MG63 (cell line): ENCODE results near the gene FAM81A. TPM values are rescaled to one million over a fixed set of nuclear protein-coding genes. Genes with fewer than 3 reads are reported as not detected.
"Not testable (repeated sequence)": the region's sequence is repeated elsewhere in the genome, so short reads cannot be mapped to it uniquely, and the experiment has no call there.

Source experiments
- DNase-seq: peaks from one replicate; pipeline ENCODE4 v3.0.0-alpha.2; 2020
- H3K27me3 ChIP-seq: fragments of 250-450 bp; sonication (Bioruptor Pico); 2 replicates; pipeline ENCODE4 v1.5.1; 2020; ENCODE audit warnings: mild to moderate bottlenecking, moderate library complexity
- H3K36me3 ChIP-seq: fragments of 250-450 bp; sonication (Bioruptor Pico); 2 replicates; pipeline ENCODE4 v1.5.1; 2020; ENCODE audit warnings: mild to moderate bottlenecking, moderate library complexity
- H3K4me3 ChIP-seq: fragments of 250-450 bp; sonication (Bioruptor Pico); 2 replicates; pipeline ENCODE4 v1.5.1; 2020; ENCODE audit warnings: mild to moderate bottlenecking, moderate library complexity
- H3K9me3 ChIP-seq: fragments of 250-450 bp; sonication (Bioruptor Pico); 2 replicates; pipeline ENCODE4 v1.5.1; 2020; ENCODE audit warnings: mild to moderate bottlenecking, moderate library complexity
- total RNA-seq: library from RNA; depleted of rRNA; stranded (reverse); fragments of >200 nt; shearing (Covaris generic); gene quantifications from 2 replicates; pipeline ENCODE4 v1.2.3, GENCODE V29; 2014; ENCODE audit warnings: low replicate concordance

The FAM81A gene
- total RNA-seq, 1 experiment from 2014 or later, result not detected

GRCh38 chr15:59516655-59517461 is 78.9 kb downstream of the FAM81A start:
- DNase-seq, result no peak
- H3K9me3 ChIP-seq, result no peaks in the 10 kb centered on the region
- H3K36me3 ChIP-seq, result no peaks in the 10 kb centered on the region
- no peak overlapping the region for H3K4me3 ChIP-seq
- no peaks in the 10 kb centered on the region; the same call in 1 of the 2 replicates for H3K27me3 ChIP-seq

GRCh38 chr15:59519329-59519728 is 81.3 kb downstream of the FAM81A start:
- no peak for DNase-seq
- Histone ChIP-seq H3K36me3 (no peaks in the 10 kb centered on the region), H3K9me3 (no peaks in the 10 kb centered on the region), H3K4me3 (no peak overlapping the region), H3K27me3 (no peaks in the 10 kb centered on the region; the same call in 1 of the 2 replicates)

- Histone ChIP-seq H3K36me3 (no peaks in the 10 kb centered on the region), H3K4me3 (no peak overlapping the region), H3K9me3 (no peaks in the 10 kb centered on the region), H3K27me3 (no peaks in the 10 kb centered on the region)
- no peak for DNase-seq
Measured at GRCh38 chr15:59521443-59521842, 83.5 kb downstream of the FAM81A start.

- Histone ChIP-seq H3K36me3 (no peaks in the 10 kb centered on the region), H3K27me3 (no peaks in the 10 kb centered on the region)
Measured at GRCh38 chr15:59522988-59523461, 85.0 kb downstream of the FAM81A start.

GRCh38 chr15:59523702-59524101 is 85.7 kb downstream of the FAM81A start:
- Histone ChIP-seq H3K36me3 (no peaks in the 10 kb centered on the region), H3K9me3 (no peaks in the 10 kb centered on the region), H3K27me3 (no peaks in the 10 kb centered on the region), H3K4me3 (no peak overlapping the region)
- no peak for DNase-seq

More at GRCh38 chr15:59522988-59523461, 85.0 kb downstream of the FAM81A start:
- no peaks in the 10 kb centered on the region for H3K9me3 ChIP-seq
- H3K4me3 ChIP-seq, result no peak overlapping the region
- no peak for DNase-seq

- no peak for DNase-seq
- no peaks in the 10 kb centered on the region for H3K9me3 ChIP-seq
- H3K4me3 ChIP-seq, result no peak overlapping the region
- no peaks in the 10 kb centered on the region for H3K36me3 ChIP-seq
- H3K27me3 ChIP-seq, result no peaks in the 10 kb centered on the region
Measured at GRCh38 chr15:59524331-59524731, 86.3 kb downstream of the FAM81A start.

- DNase-seq, H3K36me3 ChIP-seq, H3K9me3 ChIP-seq, H3K4me3 ChIP-seq, H3K27me3 ChIP-seq: not testable (repeated sequence)
Measured at GRCh38 chr15:59526466-59526865, 88.5 kb downstream of the FAM81A start.

- Histone ChIP-seq H3K36me3 (no peaks in the 10 kb centered on the region), H3K9me3 (no peaks in the 10 kb centered on the region), H3K4me3 (no peak overlapping the region), H3K27me3 (peaks cover 4% of the 10 kb centered on the region; the same call in 1 of the 2 replicates)
- DNase-seq, result no peak
Measured at GRCh38 chr15:59528429-59528828, 90.4 kb downstream of the FAM81A start.

GRCh38 chr15:59528961-59529402 is 91.0 kb downstream of the FAM81A start:
- peak; percentile 80 for DNase-seq

GRCh38 chr15:59531066-59531675 is 93.2 kb downstream of the FAM81A start:
- no peak for DNase-seq
- no peaks in the 10 kb centered on the region for H3K36me3 ChIP-seq
- no peaks in the 10 kb centered on the region for H3K9me3 ChIP-seq
- H3K4me3 ChIP-seq, result no peak overlapping the region
- peaks cover 4% of the 10 kb centered on the region; the same call in 1 of the 2 replicates for H3K27me3 ChIP-seq

More at GRCh38 chr15:59528961-59529402, 91.0 kb downstream of the FAM81A start:
- Histone ChIP-seq H3K4me3 (no peak overlapping the region), H3K27me3 (peaks cover 4% of the 10 kb centered on the region; the same call in 1 of the 2 replicates), H3K36me3 (no peaks in the 10 kb centered on the region), H3K9me3 (no peaks in the 10 kb centered on the region)

GRCh38 chr15:59532770-59533379 is 94.9 kb downstream of the FAM81A start:
- DNase-seq, result peak; percentile 32

GRCh38 chr15:59536553-59536952 is 98.6 kb downstream of the FAM81A start:
- DNase-seq, result no peak
- H3K9me3 ChIP-seq, result no peaks in the 10 kb centered on the region
- no peaks in the 10 kb centered on the region; the same call in 1 of the 2 replicates for H3K27me3 ChIP-seq
- H3K4me3 ChIP-seq, result no peak overlapping the region
- H3K36me3 ChIP-seq, result no peaks in the 10 kb centered on the region

More at GRCh38 chr15:59532770-59533379, 94.9 kb downstream of the FAM81A start:
- H3K27me3 ChIP-seq, result peaks cover 4% of the 10 kb centered on the region; the same call in 1 of the 2 replicates
- H3K36me3 ChIP-seq, result no peaks in the 10 kb centered on the region
- no peaks in the 10 kb centered on the region for H3K9me3 ChIP-seq
- no peak overlapping the region for H3K4me3 ChIP-seq

- Histone ChIP-seq H3K36me3 (no peaks in the 10 kb centered on the region), H3K4me3 (no peak overlapping the region), H3K9me3 (no peaks in the 10 kb centered on the region), H3K27me3 (no peaks in the 10 kb centered on the region)
- no peak for DNase-seq
Measured at GRCh38 chr15:59537403-59537802, 99.4 kb downstream of the FAM81A start.

- Histone ChIP-seq H3K27me3 (no peaks in the 10 kb centered on the region), H3K36me3 (no peaks in the 10 kb centered on the region), H3K9me3 (no peaks in the 10 kb centered on the region), H3K4me3 (no peak overlapping the region)
- DNase-seq, result no peak
Measured at GRCh38 chr15:59538494-59538893, 100.5 kb downstream of the FAM81A start.

- DNase-seq, result peak; percentile 39
- Histone ChIP-seq H3K36me3 (no peaks in the 10 kb centered on the region), H3K4me3 (no peak overlapping the region), H3K9me3 (no peaks in the 10 kb centered on the region), H3K27me3 (no peaks in the 10 kb centered on the region)
Measured at GRCh38 chr15:59539799-59540198, 101.8 kb downstream of the FAM81A start.

GRCh38 chr15:59540654-59541053 is 102.7 kb downstream of the FAM81A start:
- H3K36me3 ChIP-seq, result no peaks in the 10 kb centered on the region
- no peak overlapping the region for H3K4me3 ChIP-seq
- no peaks in the 10 kb centered on the region for H3K9me3 ChIP-seq
- DNase-seq, result no peak
- H3K27me3 ChIP-seq, result no peaks in the 10 kb centered on the region

- no peak for DNase-seq
- H3K27me3 ChIP-seq, result no peaks in the 10 kb centered on the region
- no peaks in the 10 kb centered on the region for H3K36me3 ChIP-seq
- H3K4me3 ChIP-seq, result no peak overlapping the region
- no peaks in the 10 kb centered on the region for H3K9me3 ChIP-seq
Measured at GRCh38 chr15:59541750-59542149, 103.8 kb downstream of the FAM81A start.
